ENCODE results near the gene ITGB6.

GRCh38 chr2:160203422-160203821 lies 3.4 kb upstream of the ITGB6 start:
- TF ChIP-seq CTCF (IDR thresholded peaks at IDR 0.05 in 4 of 5, conservative IDR thresholded peaks at IDR 0.05 in 1 of 5) (no peak), POLR2A (IDR thresholded peaks at IDR 0.05) (no peak)
